GM23338 (cell line): ENCODE data around the gene SLC22A5.

Experiments used
- CTCF ChIP-seq, 2 experiments: fragments of 200-600 bp in 1 of 2; sonication (generic) in 1 of 2; conservative IDR thresholded peaks; 2 replicates each; pipeline versions ENCODE4 v1.5.1 to v1.6.1; 2016 to 2017; ENCODE audit warnings: antibody characterized with exemption in 2 of 2, low read depth in 2 of 2, mild to moderate bottlenecking in 2 of 2, moderate library complexity in 1 of 2
- EZH2phosphoT487 ChIP-seq: fragments of 200-600 bp; sonication (generic); IDR thresholded peaks from one replicate; pipeline ENCODE4 v1.8.1; 2018; ENCODE audit warnings: antibody characterized with exemption; ENCODE audit not compliant: unreplicated experiment
- POLR2AphosphoS5 ChIP-seq: IDR thresholded peaks from 2 replicates; pipeline ENCODE4 v1.6.1; 2016; ENCODE audit warnings: antibody characterized with exemption, low read depth

- TF ChIP-seq CTCF (conservative IDR thresholded peaks at IDR 0.05; ENCODE audit: low read depth in 2 of 2) (no peak), POLR2AphosphoS5 (no peak), EZH2phosphoT487 (no peak)
Observed at GRCh38 chr5:132339502-132339901, 30.0 kb upstream of the SLC22A5 start.
